ENCODE data around the gene DPEP2.

Gene DPEP2

GRCh38 chr16:67957622-67958021 is 41.7 kb downstream of the DPEP2 start:
- Histone ChIP-seq H3K36me3 (ENCODE audit: insufficient read depth) (no peaks in the 10 kb centered on the region), H2AFZ (ENCODE audit: low read depth) (no peak overlapping the region), H3K4me2 (no peak overlapping the region), H3K79me2 (ENCODE audit: insufficient read depth, low read depth) (no peaks in the 10 kb centered on the region), H3K4me1 (ENCODE audit: low read depth, poor library complexity, severe bottlenecking) (peaks cover 4% of the 10 kb centered on the region), H3K27ac (no peak overlapping the region), H4K20me1 (ENCODE audit: insufficient read depth) (no peaks in the 10 kb centered on the region), H3K4me3 (IDR thresholded peaks at IDR 0.05; ENCODE audit: insufficient read depth, low read depth, low read length) (no peak overlapping the region), H3K9ac (no peak overlapping the region), H3K27me3 (ENCODE audit: insufficient read depth, low read depth) (no peaks in the 10 kb centered on the region)
- TF ChIP-seq CTCF (conservative IDR thresholded peaks at IDR 0.05; ENCODE audit: low read depth, low read length) = no peak

- H3K9ac ChIP-seq = no peak overlapping the region
- no peaks in the 10 kb centered on the region for H4K20me1 ChIP-seq (ENCODE audit: insufficient read depth)
- H3K4me1 ChIP-seq (ENCODE audit: low read depth, poor library complexity, severe bottlenecking) = no peaks in the 10 kb centered on the region
- no peaks in the 10 kb centered on the region for H3K79me2 ChIP-seq (ENCODE audit: insufficient read depth, low read depth)
- no peak for TF ChIP-seq CTCF (conservative IDR thresholded peaks at IDR 0.05; ENCODE audit: low read depth, low read length)
- no peaks in the 10 kb centered on the region for H3K36me3 ChIP-seq (ENCODE audit: insufficient read depth)
- H3K4me3 ChIP-seq (IDR thresholded peaks at IDR 0.05; ENCODE audit: insufficient read depth, low read depth, low read length) = no peak overlapping the region
- no peaks in the 10 kb centered on the region for H3K27me3 ChIP-seq (ENCODE audit: insufficient read depth, low read depth)
- H3K27ac ChIP-seq = no peak overlapping the region
- H2AFZ ChIP-seq (ENCODE audit: low read depth) = no peak overlapping the region
- H3K4me2 ChIP-seq = no peak overlapping the region
Observed at GRCh38 chr16:67954421-67955196, 44.7 kb downstream of the DPEP2 start.

GRCh38 chr16:67953641-67954375 is 45.5 kb downstream of the DPEP2 start:
- TF ChIP-seq CTCF (conservative IDR thresholded peaks at IDR 0.05; ENCODE audit: low read depth, low read length) = no peak
- no peak overlapping the region for H3K4me3 ChIP-seq (IDR thresholded peaks at IDR 0.05; ENCODE audit: insufficient read depth, low read depth, low read length)
- H3K4me1 ChIP-seq (ENCODE audit: low read depth, poor library complexity, severe bottlenecking) = no peaks in the 10 kb centered on the region
- no peaks in the 10 kb centered on the region for H4K20me1 ChIP-seq (ENCODE audit: insufficient read depth)
- H3K4me2 ChIP-seq = no peak overlapping the region
- H3K9ac ChIP-seq = no peak overlapping the region
- H3K27ac ChIP-seq = no peak overlapping the region
- H3K36me3 ChIP-seq (ENCODE audit: insufficient read depth) = no peaks in the 10 kb centered on the region
- H3K79me2 ChIP-seq (ENCODE audit: insufficient read depth, low read depth) = no peaks in the 10 kb centered on the region
- no peaks in the 10 kb centered on the region for H3K27me3 ChIP-seq (ENCODE audit: insufficient read depth, low read depth)
- H2AFZ ChIP-seq (ENCODE audit: low read depth) = no peak overlapping the region

GRCh38 chr16:67951485-67951884 is 47.8 kb downstream of the DPEP2 start:
- H3K4me1 ChIP-seq (ENCODE audit: low read depth, poor library complexity, severe bottlenecking) = no peaks in the 10 kb centered on the region
- no peaks in the 10 kb centered on the region for H4K20me1 ChIP-seq (ENCODE audit: insufficient read depth)
- no peaks in the 10 kb centered on the region for H3K27me3 ChIP-seq (ENCODE audit: insufficient read depth, low read depth)
- H3K4me2 ChIP-seq = no peak overlapping the region
- no peak for TF ChIP-seq CTCF (conservative IDR thresholded peaks at IDR 0.05; ENCODE audit: low read depth, low read length)
- H3K4me3 ChIP-seq (IDR thresholded peaks at IDR 0.05; ENCODE audit: insufficient read depth, low read depth, low read length) = no peak overlapping the region
- H2AFZ ChIP-seq (ENCODE audit: low read depth) = no peak overlapping the region
- H3K27ac ChIP-seq = no peak overlapping the region
- H3K36me3 ChIP-seq (ENCODE audit: insufficient read depth) = no peaks in the 10 kb centered on the region
- no peaks in the 10 kb centered on the region for H3K79me2 ChIP-seq (ENCODE audit: insufficient read depth, low read depth)
- no peak overlapping the region for H3K9ac ChIP-seq
